HG03108 (cell line): ENCODE results near the gene NFKBIE.

ENCODE experiments used
- ATAC-seq: cut with Tn5 transposase; IDR thresholded peaks from one replicate; pipeline ENCODE4 v1.9.1; 2021; ENCODE audit warnings: moderate library complexity; ENCODE audit not compliant: unreplicated experiment

Gene NFKBIE

DNA sequence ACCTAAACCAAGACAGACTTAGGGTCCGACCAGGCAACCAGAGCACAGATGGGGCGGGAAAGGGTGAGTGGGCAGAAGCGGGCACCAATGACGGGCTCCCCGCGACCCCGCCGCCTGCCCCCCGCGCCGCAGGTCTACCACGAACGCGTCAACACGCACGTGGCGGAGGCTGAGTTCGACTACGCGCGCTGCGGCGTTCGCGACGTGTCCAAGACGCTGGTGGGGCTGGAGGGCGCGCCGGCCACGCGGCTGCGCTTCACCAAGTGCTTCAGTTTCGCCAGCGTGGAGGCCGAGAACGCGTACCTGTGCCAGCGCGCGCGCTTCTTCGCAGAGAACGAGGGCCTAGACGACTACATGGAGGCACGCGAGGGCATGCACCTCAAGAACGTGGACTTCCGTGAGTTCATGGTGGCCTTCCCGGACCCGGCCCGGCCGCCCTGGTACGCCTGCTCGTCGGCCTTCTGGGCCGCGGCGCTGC, 10.0 kb upstream of the NFKBIE start:
- no peak for ATAC-seq

DNA sequence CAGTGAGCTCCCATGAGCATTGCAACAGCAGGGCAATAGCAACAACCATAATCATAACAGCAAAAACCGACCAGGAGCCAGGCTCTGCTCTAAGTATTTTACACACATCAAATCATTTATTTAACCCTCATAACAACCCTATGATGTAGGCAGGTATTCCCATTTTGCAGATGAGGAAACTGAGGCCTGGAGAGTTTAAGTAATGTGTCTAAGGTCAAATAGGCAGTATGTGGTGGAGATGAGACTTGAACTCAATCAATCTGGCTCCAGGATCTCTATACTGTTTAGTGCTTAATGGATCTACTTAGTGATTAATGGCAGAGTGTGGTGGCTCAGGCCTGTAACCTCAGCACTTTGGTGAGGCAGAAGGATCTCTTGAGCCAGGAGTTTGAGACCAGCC, 8.3 kb upstream of the NFKBIE start:
- ATAC-seq, result no peak

DNA sequence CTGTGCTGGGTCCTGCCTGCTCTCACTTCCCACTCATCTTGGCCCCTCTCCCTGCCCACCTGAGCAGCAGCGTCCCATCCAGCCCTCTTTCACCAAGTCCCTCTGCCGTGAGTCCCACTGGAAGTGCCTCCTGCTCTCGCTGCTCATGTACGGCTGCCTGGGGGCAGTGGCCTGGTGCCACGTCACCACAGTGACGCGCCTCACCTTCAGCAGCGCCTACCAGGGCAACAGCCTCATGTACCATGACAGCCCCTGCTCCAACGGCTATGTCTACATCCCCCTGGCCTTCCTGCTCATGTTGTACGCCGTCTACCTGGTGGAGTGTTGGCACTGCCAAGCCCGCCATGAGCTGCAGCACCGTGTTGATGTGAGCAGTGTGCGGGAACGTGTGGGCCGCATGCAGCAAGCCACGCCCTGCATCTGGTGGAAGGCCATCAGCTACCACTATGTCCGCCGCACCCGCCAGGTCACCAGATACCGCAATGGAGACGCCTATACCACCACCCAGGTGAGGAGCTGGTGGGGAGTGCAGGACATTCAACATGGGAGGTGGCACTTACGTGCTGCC, 7.7 kb upstream of the NFKBIE start:
- no peak for ATAC-seq

DNA sequence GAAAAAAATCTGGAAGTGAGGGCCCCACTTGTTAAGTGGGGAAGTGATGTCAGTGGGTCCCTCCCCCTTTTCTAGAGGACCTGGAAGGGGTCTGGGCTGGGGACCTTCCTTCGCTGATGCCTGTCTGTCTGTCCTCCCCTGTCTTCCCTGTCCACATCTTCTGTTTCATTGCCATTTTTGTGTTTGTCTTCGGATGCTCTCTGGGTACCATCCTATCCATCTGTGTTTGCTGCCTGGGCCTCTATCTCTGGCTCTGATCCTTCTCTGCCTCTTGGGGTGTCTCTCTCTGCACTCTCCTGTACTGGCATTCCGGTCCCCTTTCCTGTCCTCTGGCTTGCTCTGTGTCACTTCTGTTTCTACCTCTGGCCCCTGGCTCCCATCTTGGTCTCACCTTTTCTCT, 7.2 kb upstream of the NFKBIE start:
- ATAC-seq, result no peak

DNA sequence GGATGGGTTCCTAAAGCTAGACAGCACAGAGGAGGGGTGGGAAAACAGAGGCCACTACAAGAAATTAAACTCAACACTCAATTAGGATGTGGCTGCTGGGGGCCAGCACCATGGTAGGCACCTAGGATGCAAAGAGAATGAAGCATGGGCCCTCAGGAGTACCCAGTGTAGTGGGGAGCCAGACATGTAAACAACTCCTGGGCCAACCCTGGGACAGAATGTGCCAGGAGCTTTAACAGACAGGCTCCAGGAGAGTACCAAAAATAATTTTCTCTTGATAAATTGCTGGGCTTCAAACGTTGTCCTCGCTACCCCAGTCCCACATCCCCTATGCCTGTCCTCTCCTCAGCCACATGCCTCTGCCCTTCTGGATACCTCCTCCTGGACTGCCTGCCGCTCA, 6.6 kb upstream of the NFKBIE start:
- no peak for ATAC-seq

DNA sequence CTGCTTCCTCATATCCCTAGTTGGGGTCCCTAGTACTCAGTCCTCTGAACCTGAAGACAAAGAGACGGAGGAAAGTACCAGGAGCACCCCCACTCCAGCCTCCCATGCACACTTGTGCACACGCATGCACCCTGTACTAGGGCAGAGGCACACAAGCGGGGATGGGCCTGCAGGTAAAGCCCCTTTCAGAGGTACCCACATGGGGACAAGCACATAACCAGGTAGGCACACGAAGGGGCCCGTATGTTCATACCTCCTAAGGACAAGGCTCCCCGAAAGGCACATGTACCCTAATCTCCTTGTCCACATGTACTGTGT, 6.0 kb upstream of the NFKBIE start:
- ATAC-seq, result no peak

DNA sequence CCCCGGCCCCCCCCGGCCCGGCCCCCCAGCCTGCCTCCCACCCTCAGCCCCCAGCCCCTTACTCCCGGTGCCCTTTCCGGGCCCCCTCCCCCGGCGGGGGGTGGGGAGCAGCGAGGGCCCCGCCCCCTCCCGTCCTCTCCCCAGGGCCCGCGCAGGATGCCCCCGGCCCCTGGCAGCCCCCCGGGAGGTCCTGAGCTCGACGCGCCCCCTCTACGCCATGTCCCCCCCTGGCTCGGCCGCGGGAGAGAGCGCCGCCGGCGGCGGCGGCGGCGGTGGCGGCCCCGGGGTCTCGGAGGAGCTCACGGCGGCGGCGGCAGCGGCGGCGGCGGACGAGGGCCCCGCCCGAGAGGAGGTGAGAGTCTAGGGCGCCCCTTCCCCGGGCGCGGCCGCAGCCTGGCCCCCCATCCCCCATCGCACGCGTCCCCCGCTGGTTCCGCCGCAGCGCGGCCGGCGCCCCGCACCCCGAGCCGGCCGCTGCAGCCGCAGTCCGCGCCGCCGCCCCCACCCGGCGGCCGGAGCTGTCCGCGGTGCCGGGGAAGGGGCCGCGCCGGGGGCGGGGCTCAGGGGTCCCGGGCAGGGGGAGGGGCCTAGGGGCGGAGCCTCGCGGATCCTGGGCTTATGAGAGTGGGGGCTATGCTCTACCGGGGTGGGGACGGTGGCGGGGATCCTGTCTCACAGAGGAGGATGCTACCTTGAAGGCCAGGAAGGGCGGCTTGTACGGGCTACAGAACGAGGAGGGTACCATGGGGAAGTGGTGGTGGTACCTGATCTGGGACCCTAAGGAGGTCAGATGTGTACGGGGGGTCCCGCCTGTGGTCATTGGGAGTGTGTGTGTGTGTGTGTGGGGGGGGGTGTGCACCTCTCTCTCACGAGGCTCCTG, 5.4 kb upstream of the NFKBIE start:
- ATAC-seq, result no peak

DNA sequence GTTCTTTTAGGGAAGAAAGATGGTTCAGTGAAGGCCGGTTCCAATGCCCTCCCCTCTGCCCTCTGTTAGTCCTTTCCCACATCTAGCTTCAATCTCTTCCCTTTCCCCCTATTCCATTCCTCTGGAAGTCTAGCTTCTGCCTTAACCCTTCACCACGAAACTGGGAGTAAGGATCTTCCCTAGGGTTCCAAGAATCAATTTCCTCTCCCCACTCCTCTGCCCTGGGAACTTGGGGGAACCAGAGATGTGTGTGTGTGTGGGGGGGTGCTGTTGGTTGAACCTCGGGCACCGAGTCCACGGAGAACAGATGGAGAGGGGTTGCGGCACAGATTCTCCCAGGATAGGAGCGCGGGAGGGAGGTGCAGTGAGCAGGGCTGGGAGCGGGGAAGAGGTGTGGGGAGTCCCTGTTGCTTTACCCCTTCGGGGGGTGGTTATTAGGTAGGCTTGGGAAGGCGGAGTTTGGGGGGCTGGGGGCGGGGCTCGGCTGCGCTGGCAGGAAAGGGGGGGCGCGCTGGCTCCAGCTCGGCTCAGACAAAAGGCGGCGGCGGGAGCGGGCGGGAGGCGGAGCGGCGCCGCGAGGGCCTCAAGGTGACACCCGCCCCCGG, 4.7 kb upstream of the NFKBIE start, which contains the start of gene TMEM151B:
Gene TMEM151B (plus strand): TSS at position 530 of the 605 bp plus-strand sequence. CDS start 293 bp downstream, outside the sequence.
- no peak for ATAC-seq

DNA sequence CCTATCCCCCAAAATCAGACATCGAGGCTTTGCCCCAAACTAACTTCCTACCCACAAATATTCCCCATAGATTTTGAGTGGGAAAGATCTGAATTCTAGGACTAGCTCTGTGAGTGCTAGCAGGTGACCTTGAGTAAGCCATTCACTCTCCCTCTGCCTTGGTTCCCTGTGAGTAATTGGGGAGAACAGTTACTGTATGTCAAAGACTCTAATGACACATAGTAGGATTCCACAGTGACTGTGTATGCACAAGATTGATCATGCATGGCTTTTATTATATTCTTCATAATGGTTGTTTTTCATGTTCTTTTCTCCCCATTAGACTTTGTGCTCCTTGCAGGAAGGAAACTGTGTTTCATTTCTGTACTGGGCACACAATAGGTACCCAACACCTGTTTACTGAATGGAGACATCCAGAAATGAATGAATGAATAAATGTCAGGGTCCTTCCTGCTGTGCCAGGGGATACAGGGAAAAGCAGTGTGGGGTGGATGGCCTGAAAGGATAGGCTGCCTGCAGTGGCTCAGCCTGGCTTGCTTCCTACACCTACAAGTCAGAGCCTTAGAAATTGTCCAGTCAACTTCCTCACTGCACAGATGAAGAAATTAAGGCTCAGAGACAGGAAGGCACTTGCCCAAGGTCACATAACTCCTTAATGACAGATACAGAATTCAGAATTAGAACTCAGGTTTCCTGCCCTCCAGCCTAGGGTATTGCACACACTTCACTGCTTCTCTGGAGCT, 4.0 kb upstream of the NFKBIE start:
- ATAC-seq, result no peak

DNA sequence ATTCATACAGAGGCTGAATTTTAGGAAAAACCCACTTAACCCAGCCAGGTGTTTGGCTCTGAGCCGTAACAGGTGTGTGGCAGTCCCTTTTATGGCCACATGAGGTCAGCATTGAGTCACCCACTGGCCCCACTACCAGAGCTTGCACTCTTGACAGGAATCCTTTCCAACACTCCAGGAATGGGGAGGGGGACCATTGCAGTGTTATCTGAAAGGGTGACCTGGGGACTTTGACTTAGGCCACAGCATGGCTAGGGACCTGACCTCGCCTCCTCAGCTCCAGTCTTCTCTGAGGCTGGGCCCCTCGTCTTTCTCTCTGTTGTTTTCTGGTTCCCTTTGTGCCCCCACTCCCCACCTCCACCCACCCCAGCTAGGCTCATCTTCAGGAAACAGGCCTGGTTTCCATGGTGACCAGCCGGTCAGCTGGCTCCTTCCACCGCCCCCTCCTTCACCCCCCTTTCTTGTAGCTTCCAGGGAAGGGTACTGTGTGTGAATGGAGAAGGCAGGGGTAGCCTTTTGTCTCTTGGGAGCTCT, 2.8 kb upstream of the NFKBIE start:
- ATAC-seq, result no peak

DNA sequence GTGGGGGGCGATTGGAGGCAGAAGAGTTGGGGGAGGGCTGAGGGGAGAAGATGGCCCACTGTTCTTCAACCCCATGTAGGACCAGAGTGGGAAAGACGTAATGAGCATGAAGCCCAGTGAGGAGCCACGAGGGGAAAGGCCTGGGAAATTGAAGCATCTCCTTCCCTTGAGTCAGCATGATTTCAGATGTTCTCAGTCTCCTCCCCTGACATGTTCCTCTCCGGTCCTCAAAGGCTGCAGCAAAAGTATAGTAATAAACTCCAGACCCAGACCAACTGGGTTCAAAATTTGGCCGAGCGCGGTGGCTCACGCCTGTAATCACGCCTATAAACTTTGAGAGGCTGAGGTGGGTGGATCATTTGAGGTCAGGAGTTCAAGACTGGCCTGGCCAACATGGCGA, 1.9 kb upstream of the NFKBIE start:
- ATAC-seq, result no peak

DNA sequence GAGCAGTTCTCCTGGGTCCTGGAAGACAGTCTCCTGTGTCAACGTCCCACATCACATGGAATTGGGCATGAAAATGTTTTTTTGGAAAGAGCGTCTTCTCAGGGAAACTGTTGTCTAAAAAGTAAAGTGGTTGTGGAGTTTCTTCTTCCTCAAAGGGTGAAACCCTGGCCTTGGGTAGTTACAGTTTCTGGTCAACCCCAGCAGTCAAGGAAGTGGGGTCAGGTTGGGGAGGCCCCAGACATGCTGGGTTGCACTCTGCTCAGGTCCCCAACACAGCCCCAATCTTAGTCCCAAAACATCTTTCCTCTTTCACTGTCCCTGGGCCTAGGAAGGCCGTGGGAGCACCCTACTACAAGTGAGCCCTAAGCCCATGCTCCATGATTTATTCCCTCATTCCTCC, 996 bp upstream of the NFKBIE start:
- peak; percentile 31 for ATAC-seq

DNA sequence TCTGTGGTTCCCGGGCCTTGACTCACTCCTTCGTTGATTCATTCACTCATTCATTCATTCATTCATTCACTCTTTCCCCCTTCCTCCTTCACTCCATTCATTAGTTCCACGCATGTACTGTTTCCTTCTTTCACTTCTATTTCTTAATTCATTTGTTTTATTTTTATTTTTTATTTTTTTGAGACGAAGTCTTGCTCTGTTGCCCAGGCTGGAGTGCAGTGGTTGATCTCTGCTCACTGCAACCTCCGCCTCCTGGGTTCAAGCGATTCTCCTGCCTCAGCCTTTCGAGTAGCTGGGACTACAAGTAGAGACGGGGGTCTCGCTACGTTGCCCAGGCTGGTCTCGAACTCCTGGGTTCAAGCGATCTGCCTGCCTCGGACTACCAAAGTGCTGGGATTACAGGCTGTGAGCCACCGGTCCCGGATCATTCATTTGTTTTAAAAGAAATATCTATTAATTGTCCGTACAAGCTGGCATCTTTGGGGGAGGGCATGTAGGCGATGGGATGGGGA, 427 bp upstream of the NFKBIE start:
- no peak for ATAC-seq

DNA sequence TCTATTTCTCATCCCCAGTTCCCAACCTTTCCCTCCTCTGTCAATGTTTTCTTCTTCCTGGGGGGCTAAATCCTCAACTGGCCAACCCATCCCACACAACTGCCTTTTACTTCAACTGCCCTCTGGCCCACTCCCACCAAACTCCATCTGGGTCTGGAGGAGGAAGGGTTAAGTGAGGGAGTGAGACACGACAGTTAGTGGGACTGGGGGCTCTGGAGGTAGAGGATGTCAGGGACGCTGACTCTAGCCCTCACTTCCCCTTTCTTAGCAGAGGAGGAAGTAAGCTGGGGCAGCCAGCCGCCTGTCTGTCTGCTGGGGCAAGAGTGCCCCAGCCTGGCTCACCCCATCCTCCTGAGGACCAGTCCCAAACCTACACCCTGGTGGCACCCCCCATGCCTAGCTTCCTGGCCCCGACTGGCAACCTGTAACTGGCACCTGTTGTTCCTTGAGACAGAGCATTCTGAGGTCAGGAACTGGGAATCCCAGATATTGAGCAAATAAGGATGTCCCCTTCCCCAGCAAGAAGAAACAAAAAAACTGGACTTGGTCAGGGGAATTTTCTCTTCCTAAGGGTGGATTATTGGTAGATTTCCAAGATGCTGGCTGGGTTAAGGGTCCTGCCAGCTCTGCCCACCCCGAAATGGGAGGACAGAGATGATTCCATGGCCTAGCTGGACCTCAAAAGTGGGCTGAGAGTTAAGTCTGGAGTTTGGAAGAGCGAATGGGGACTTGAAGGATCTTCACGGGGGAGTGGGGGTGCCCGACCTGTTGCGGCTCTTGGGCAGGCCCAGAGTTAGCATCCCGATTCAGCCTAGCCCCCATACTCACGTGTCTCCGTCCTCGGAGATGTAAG, 971 bp downstream of the NFKBIE start:
- ATAC-seq, result peak; percentile 27

DNA sequence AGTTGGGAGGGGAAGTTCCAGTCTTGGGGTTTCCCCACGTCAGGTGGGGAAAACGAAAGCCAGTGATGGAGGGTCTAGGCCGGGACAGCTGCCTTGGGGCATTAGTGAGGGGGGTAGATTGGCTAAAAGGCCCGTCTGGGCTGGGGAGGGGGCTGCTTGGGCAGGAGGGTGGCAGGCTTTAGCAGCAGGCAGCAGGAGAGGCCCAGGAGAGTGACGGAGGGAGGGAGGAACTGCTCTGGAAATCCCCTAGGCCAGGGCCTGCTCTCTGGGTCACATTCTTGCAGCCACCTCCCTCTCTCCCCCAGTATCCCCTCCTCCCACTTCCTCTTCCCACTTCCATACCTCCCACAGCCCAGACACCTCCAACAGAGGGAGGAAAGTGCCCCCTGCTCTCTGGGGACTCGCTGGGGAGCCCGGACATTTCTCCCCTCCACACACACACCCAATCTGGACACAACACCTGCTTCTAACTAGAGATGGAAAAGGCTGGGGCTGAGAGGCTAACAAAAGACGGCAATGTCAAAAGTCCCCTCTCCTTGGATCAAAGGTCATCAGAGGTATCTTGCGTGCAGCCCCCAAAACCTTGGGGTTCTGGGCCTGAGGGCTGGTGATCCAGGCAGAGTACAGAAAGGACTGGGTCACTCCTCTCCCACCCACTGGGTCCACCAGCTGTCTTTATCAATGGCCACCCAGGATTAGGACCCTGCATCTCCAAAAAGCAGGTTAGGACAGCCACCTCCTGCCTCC, 1.8 kb downstream of the NFKBIE start:
- ATAC-seq, result no peak

DNA sequence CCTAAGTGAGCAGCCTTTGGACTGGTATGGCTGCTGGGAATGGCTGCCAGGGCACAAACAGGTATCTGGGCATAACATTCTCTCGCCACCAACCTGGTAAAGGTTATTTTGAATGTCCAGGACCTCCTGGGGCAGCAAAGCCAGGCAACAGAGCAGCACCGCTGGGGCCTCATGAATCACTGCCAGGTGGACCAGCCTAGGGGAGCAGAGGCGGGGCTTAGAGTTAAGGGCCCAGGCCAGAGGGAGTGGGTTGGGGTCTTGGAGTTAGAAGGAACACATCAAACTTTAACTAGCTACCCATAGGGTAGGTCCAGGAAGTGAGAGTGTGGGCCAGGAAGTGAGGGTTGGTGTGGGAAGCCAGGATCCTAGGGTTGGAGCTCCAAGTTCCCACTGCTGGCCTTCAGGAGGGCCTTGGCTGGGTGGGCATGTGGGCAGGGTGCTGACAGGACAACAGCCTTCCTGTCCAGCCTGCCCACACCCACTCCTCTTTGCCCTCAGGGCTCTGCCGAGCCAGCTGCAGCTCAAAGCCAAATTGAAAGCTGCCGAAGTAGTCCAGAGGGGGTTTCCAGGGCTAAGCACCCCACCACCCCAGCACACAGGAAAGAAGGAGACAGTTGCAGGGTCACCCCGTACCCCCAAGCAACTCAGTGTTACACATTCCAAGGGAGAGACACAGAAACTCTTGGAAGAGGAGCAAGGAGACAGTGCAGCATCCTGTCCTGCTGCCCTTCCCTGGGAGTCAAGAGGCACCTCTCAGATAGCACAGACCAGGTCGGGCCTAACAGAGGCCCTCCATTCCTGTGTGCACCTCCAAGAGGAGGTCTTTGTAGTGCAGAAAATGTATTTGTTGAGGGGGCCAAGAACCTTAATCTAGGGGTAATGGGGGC, 2.6 kb downstream of the NFKBIE start:
- ATAC-seq, result no peak

DNA sequence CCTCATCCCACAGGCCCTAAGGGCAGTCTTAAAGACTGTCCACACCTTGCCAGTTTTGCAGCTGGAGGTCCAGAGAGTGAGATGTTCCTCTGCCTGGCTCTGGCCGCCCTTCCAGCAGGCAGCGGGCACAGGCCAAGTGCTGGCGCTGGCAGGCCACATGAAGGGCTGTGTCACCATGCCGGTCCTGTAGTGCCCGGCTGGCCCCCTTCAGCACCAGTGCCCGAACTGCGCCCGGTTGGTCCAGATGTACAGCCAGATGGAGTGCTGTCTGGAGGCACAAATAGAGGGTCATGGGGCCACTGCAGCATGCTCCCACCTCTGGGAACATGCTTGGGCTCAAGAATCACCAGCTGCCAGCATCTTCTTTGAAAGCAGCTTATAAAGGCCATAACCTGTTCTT, 3.8 kb downstream of the NFKBIE start:
- ATAC-seq, result no peak
